Activated CD8-positive, alpha-beta memory T cell treated with anti-CD3 and anti-CD28 coated beads, Interleukin-2, amount 50 U/mL, for 48 hours (primary cell): ENCODE measurements around the gene TTC31.
A peak's percentile ranks its signal among the peaks of the same experiment; 100 is the strongest.
"Not testable (repeated sequence)": the region's sequence is repeated elsewhere in the genome, so short reads cannot be mapped to it uniquely, and the experiment has no call there.

Experiments
- DNase-seq: peaks from one replicate; pipeline ENCODE4 v3.0.0-alpha.2; 2020

TTC31 gene

GRCh38 chr2:74482801-74483674, at the start of gene TTC31, which contains the start of gene CCDC142:
Gene TTC31 (plus strand): TSS chr2:74483081. CDS start chr2:74483096, 15 bp downstream.
Gene CCDC142 (minus strand): TSS chr2:74482998. CDS start chr2:74482837, 161 bp downstream.
- DNase-seq = peak; percentile 91

GRCh38 chr2:74436111-74436805, 46.6 kb upstream of the TTC31 start:
- DNase-seq = no peak

DNA sequence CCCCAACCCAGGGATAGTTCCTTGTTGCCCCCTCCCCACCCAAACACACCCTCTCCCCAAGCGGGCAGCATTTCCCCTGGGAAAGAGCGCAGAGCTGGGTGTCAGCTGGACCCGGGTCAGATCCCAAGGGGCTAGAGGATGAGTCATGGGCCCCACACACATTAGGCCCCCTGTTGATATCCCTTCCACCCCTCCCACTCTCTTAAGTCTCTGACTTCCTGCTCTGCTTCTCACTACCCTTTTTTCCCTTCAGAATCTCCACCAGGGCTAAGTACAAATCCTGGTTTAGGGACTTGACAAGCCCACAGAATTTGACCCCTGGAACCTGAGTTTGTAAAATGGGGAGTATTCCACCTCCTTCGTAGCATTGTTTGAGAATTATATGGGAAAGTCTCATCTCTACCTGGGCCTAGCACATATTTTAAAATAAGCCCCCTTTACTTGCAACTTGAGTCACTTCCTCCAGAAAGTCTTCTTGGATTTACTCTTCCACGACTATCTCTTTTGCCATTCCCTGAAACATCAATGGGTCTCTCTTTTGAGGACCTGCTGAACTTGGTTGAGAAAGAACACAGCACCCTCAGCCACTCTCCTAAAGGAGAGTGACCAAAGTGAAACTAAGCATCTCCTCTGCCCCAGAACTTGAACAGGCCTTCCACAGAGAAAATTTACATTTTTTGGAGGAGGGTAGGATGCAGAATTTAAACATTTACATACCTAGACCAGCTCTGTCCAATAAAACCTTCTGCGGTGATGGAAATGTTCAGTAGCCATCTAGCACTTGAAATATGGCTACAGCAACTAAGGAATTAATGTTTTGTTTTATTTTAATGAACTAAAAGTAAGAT, 45.8 kb upstream of the TTC31 start:
- no peak for DNase-seq

DNA sequence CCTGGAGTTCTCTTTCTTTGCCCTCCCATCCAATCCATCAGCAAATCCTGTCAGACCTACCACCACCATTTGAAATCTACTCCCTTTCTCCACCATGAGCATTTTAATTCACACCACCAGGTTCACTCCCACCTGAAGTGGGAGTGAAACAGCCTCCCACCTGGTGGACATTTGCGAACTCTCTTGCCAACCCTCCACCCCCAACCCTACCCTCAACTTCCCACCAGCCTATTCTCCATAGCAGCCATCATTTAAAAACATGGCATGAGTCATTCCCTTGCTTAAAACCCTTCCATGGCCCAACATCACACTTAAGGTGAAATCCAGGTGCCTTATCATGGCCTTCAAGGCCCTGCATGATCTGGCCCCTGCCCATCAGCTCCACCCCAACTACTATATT, 44.6 kb upstream of the TTC31 start:
- no peak for DNase-seq

DNA sequence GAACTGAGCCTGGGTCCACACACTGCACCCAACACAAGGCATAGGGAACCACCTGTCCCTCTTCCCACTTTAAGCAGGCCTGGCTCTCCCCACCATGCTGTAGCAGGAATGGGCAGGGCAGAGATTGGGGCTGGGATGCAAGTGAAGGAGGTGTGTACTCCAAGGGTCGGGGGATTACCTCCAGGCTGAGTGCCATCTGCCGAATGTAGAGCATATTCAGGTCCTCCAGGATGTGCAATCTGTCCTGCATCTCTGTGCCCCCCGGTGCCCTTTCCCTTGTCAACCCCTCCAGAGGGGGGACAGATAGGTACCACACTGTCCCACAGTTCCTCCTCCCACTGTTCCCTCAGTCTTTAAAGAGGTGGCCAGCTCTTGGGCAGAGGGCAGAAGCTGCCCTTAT, 43.5 kb upstream of the TTC31 start:
- no peak for DNase-seq

DNA sequence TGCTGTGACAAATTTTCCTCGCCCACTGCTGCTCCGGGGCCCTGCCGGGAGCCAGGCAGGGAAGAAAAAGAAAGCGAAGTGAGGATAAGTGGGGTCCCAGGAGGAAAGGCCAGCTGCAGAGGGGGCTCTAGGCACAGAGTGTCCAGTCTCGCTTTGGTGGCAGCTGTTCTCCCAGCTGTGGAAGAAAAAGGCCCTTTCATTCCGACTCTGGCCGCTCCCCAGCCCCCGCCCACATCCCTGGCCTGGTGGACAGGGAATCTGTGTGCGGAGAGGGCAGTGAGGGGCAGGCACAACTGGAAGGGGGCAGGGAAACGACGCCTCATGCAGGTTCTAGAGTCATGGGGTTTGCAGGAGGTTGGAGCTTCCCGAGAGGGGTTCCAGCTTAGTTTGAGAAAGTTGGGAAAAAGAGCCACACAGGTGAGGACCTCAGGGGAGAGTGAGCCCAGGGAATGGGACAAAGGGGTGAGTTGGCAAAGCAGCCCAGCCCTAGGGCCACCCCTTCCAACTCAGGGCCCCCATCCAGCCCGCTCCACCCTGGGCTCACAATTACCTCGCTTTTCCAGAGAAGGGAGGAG, 43.0 kb upstream of the TTC31 start:
- DNase-seq = no peak

- peak; percentile 78 for DNase-seq
Observed at GRCh38 chr2:74440378-74441169, 42.3 kb upstream of the TTC31 start.

DNA sequence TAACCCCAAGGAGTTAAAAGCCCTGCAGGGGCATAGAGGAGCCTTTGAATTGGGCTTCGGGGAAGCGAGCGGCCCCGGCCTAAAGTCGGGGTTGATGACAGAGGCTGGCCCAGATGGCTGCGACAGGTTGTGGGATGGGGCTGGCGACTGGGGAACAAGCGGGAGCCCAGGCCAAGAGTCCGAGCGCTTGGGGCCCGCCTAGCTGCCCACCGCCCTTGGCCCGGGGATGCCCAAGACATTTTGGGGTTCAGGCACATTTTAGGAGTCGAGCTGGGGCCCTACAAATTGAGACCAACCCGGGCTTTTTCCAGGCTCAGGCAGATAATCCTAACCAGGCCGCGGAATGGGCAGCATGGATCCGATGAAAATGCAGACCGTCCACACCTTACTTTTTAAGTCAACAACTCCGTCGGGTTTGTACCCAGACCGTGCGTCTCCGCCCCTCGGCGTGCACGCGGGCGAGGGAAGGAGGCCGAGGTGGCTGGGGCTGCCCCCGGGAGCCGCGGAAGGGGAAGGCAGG, 41.7 kb upstream of the TTC31 start:
- no peak for DNase-seq

GRCh38 chr2:74441690-74442482, 41.0 kb upstream of the TTC31 start, which contains the start of gene RTKN:
Gene RTKN (minus strand): TSS chr2:74441937. CDS start chr2:74441816, 121 bp downstream.
- peak; percentile 76 for DNase-seq

GRCh38 chr2:74442483-74443297, 40.2 kb upstream of the TTC31 start:
- not testable (repeated sequence) for DNase-seq

DNA sequence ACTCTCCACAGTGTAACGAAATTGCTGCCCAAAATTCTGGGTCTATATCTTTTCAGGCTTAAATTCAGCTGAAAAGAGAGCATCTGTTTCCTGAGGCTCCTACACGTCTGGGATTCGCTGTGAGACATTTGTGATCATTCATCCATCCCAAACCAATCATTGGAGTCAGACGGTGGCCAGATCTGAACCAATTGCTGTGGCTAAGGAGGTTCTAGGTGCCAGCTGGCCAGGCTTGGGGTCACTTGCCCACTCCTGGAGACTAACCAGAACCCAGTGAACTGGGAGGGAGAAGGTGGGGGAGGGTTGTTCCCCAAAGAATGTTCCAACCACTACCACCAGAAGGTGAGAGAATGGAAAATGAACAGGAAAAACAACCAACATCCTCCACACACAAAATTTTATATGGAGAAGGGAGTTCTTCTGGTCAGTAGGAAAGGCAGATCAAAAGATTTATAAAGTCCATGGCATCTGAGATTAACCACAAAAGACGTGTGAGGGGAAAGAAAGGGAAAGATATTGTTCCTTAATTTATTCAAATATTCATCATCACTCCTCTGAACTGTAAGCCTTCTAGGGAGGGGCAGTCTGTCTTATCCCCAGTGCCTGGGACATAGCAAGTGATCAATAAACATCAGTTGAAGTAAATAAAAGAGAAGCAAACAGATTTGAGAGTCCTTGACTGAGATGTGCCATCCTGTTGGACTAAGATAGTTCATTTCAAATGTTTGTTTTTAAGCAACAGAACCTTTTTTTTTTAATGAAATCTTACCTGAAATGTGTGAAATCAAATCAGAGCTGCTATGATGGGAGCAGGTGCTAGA, 38.2 kb upstream of the TTC31 start:
- no peak for DNase-seq

GRCh38 chr2:74447230-74447999, 35.5 kb upstream of the TTC31 start:
- DNase-seq = no peak

DNA sequence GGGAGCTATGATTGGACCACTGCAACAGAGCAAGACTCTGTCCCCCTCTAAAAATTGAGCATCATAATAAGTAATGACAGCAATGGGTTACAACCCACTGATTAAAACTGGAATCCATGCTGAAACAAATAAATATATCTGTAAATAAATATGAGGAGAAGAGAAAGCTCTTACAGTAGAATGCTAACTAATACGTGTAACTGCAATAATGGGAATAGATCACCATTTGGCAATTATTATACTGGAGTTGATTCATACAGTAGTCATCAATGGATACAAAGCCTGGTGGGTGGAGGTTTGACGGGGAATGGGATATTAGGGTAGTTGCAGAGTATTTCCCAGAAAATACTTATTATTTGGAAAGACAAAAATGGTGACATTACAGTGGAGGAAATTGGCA, 34.1 kb upstream of the TTC31 start:
- DNase-seq = no peak

DNA sequence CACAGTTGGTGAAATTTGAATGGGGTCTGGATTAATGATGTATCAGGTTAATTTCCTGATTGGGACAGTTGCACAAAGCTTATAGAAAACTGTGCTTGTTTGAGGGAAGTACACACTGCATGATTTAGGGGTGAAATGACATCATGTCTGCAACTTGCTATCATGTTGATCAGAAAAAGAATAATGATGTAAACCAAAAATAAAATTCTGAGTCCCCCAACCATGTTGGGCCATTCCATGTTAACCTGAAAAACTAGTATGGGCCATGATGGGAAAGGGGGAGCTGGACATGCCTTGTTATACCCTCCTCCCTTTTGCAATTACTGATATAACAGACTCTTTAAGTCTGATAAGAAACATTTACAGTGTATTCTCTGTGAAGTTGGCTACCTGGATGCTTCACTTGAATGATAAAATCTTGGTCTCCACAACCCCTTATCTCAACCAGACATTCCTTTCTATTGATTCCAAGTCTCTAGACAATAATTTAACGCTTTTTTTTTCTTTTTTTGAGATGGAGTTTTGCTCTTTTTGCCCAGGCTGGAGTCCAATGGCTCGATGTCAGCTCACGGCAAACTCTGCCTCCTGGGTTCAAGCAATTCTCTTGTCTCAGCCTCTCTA, 32.2 kb upstream of the TTC31 start:
- no peak for DNase-seq

- peak; percentile 97 for DNase-seq
Observed at GRCh38 chr2:74454654-74455511, 28.0 kb upstream of the TTC31 start, which contains the start of gene INO80B. Gene INO80B (plus strand): TSS chr2:74455087. CDS start chr2:74455117, 30 bp downstream.

- no peak for DNase-seq
Observed at GRCh38 chr2:74457129-74457548, 25.7 kb upstream of the TTC31 start.
